OCI-LY7 (cell line): ENCODE results near the gene KIAA1755. TPM values are rescaled to one million over a fixed set of nuclear protein-coding genes. Genes with fewer than 3 reads are reported as not detected.

Experiments
- BruUV-seq: library from RNA; stranded (reverse); fragments of 400-500 nt; replicated peaks from 2 replicates; lab custom pipeline; 2021; lab: Mats Ljungman, UMichigan
- CTCF ChIA-PET: fragments of 300-600 bp; sonication (Branson Sonifier 250); formaldehyde crosslinking; loops from one replicate; lab custom pipeline; 2022; ENCODE audit warnings: antibody characterized with exemption; ENCODE audit not compliant: unreplicated experiment; lab: Charles Lee
- POLR2A ChIA-PET: fragments of 300-600 bp; sonication (Branson Sonifier 250); formaldehyde crosslinking; loops from one replicate; lab custom pipeline; 2022; ENCODE audit warnings: antibody characterized with exemption; lab: Charles Lee
- DNase-seq: peaks from one replicate; pipeline ENCODE4 v3.0.0-alpha.2; 2015; ENCODE audit warnings: low spot score
- H2AFZ ChIP-seq: fragments of 200-600 bp; sonication (generic), shearing (Covaris generic); 2 replicates; pipeline ENCODE4 v1.6.1; 2014; ENCODE audit warnings: mild to moderate bottlenecking, antibody characterized with exemption, low read length, moderate library complexity
- H3K27ac ChIP-seq: fragments of 200-600 bp; sonication (generic); 2 replicates; pipeline ENCODE4 v1.5.1; 2014; ENCODE audit warnings: mixed run types, low read depth, mild to moderate bottlenecking, moderate library complexity, low read length, inconsistent platforms; ENCODE audit not compliant: poor library complexity, severe bottlenecking
- H3K36me3 ChIP-seq: fragments of 200-600 bp; sonication (generic); 2 replicates; pipeline ENCODE4 v1.6.1; 2014; ENCODE audit warnings: mild to moderate bottlenecking, antibody characterized with exemption, low read length, moderate library complexity, mixed read lengths; ENCODE audit not compliant: insufficient read depth
- H3K4me1 ChIP-seq: fragments of 200-600 bp; sonication (generic); 2 replicates; pipeline ENCODE4 v1.5.1; 2014; ENCODE audit warnings: mild to moderate bottlenecking, low read length; ENCODE audit not compliant: insufficient read depth, poor library complexity, severe bottlenecking
- H3K4me2 ChIP-seq: fragments of 200-600 bp; sonication (generic); 2 replicates; pipeline ENCODE4 v1.6.1; 2014; ENCODE audit warnings: mild to moderate bottlenecking, low read length
- H3K4me3 ChIP-seq: fragments of 200-600 bp; sonication (generic); 2 replicates; pipeline ENCODE4 v1.5.1; 2014; ENCODE audit warnings: mild to moderate bottlenecking, low read depth, low read length; ENCODE audit not compliant: poor library complexity, severe bottlenecking
- H3K79me2 ChIP-seq: fragments of 200-600 bp; sonication (generic); 2 replicates; pipeline ENCODE4 v1.6.1; 2016; ENCODE audit warnings: low read depth, mild to moderate bottlenecking, low read length, moderate library complexity, mixed read lengths; ENCODE audit not compliant: insufficient read depth
- H3K9me2 ChIP-seq: fragments of 200-600 bp; sonication (generic); 2 replicates; pipeline ENCODE4 v1.6.1; 2016; ENCODE audit warnings: mild to moderate bottlenecking, low read length, mixed read lengths; ENCODE audit not compliant: insufficient read depth
- H3K9me3 ChIP-seq: fragments of 200-600 bp; sonication (generic); 2 replicates; pipeline ENCODE4 v1.6.1; 2014; ENCODE audit warnings: mild to moderate bottlenecking, mixed run types, low read length, mixed read lengths
- H4K20me1 ChIP-seq: fragments of 200-600 bp; sonication (generic); 2 replicates; pipeline ENCODE4 v1.6.1; 2014; ENCODE audit warnings: mild to moderate bottlenecking, antibody characterized with exemption, low read length, moderate library complexity, mixed read lengths; ENCODE audit not compliant: insufficient read depth
- CTCF ChIP-seq: fragments of 200-600 bp; sonication (generic); conservative IDR thresholded peaks from 2 replicates; pipeline ENCODE4 v1.5.1; 2014; ENCODE audit warnings: mild to moderate bottlenecking, antibody characterized with exemption, low read length, moderate library complexity, mixed read lengths
- EZH2phosphoT487 ChIP-seq: fragments of 200-600 bp; sonication (generic); IDR thresholded peaks from 2 replicates; pipeline ENCODE4 v1.6.1; 2018; ENCODE audit warnings: low read depth, borderline replicate concordance, mild to moderate bottlenecking, mixed run types, antibody characterized with exemption, low read length, moderate library complexity, mixed read lengths
- intact Hi-C: fragments of 100-400 bp; cut with micrococcal nuclease; formaldehyde crosslinking; loops from one replicate; pipeline ENCODE4 v1.10.0; 2022; ENCODE audit not compliant: unreplicated experiment
- total RNA-seq, 2 experiments: library from RNA; depleted of rRNA in 1 of 2; stranded (reverse); fragments of >200 nt in 1 of 2; shearing (Covaris generic) in 1 of 2; gene quantifications; 2 replicates each; pipeline ENCODE4 v1.2.3, GENCODE V29; 2014 to 2022

The KIAA1755 gene
- total RNA-seq, 2 experiments from 2014 or later = not detected

- ChIA-PET POLR2A (no interaction called here), CTCF (no interaction called here)
- Histone ChIP-seq H3K4me1 (no peaks in the 10 kb centered on the region), H3K9me3 (no peaks in the 10 kb centered on the region), H2AFZ (no peak overlapping the region), H4K20me1 (no peaks in the 10 kb centered on the region), H3K4me2 (no peak overlapping the region), H3K27ac (no peak overlapping the region), H3K79me2 (no peaks in the 10 kb centered on the region), H3K9me2 (no peaks in the 10 kb centered on the region), H3K36me3 (no peaks in the 10 kb centered on the region), H3K4me3 (no peak overlapping the region)
- BruUV-seq = no TSS peak
- no peak for TF ChIP-seq CTCF
- TF ChIP-seq EZH2phosphoT487 = no peak
- DNase-seq = no peak
- intact Hi-C loops = no loop called here
Measured at GRCh38 chr20:38307371-38308046, 47.0 kb upstream of the KIAA1755 start.

GRCh38 chr20:38306379-38306778 lies 45.8 kb upstream of the KIAA1755 start:
- TF ChIP-seq EZH2phosphoT487 (no peak), CTCF (no peak)
- POLR2A ChIA-PET = no interaction called here
- Histone ChIP-seq H3K4me1 (no peaks in the 10 kb centered on the region), H3K4me3 (no peak overlapping the region), H3K27ac (no peak overlapping the region), H4K20me1 (no peaks in the 10 kb centered on the region), H2AFZ (no peak overlapping the region), H3K36me3 (no peaks in the 10 kb centered on the region), H3K4me2 (no peak overlapping the region), H3K79me2 (no peaks in the 10 kb centered on the region), H3K9me3 (no peaks in the 10 kb centered on the region), H3K9me2 (no peaks in the 10 kb centered on the region)
- intact Hi-C loops = no loop called here
- no peak for DNase-seq
- CTCF ChIA-PET = no interaction called here
- BruUV-seq = no TSS peak

- Histone ChIP-seq H3K4me2 (no peak overlapping the region), H3K79me2 (no peaks in the 10 kb centered on the region), H3K9me3 (no peaks in the 10 kb centered on the region), H3K4me3 (no peak overlapping the region), H4K20me1 (no peaks in the 10 kb centered on the region), H3K4me1 (no peaks in the 10 kb centered on the region), H3K36me3 (no peaks in the 10 kb centered on the region), H2AFZ (no peak overlapping the region), H3K9me2 (no peaks in the 10 kb centered on the region), H3K27ac (no peak overlapping the region)
- TF ChIP-seq CTCF (no peak), EZH2phosphoT487 (no peak)
- ChIA-PET CTCF (interaction anchor here (0.6 kb wide), 1 partner anchor 247 kb away, joined by 5 read pairs; no protein-coding TSS in a partner anchor), POLR2A (no interaction called here)
- intact Hi-C loops = no loop called here
- no peak for DNase-seq
- no TSS peak for BruUV-seq
Measured at GRCh38 chr20:38305541-38305940, 45.0 kb upstream of the KIAA1755 start.
